ENCODE data around the gene SCN1B.

- no peak for TF ChIP-seq CTCF (IDR thresholded peaks at IDR 0.05)
- TF ChIP-seq POLR2AphosphoS5 (IDR thresholded peaks at IDR 0.05): no peak
- no peak for TF ChIP-seq POLR2A (IDR thresholded peaks at IDR 0.05; ENCODE audit: low read depth)
- TF ChIP-seq EP300 (IDR thresholded peaks at IDR 0.05): no peak
Observed at GRCh38 chr19:35075202-35076025, 45.1 kb downstream of the SCN1B start.
